LoVo (cell line): ENCODE data around the gene PGLYRP2.
"Not testable (repeated sequence)": the region's sequence is repeated elsewhere in the genome, so short reads cannot be mapped to it uniquely, and the experiment has no call there.

Source experiments
- DNase-seq: peaks from one replicate; pipeline ENCODE4 v3.0.0-alpha.2; 2016; ENCODE audit warnings: low spot score

PGLYRP2 gene

GRCh38 chr19:15488489-15489226, 9.4 kb upstream of the PGLYRP2 start:
- no peak for DNase-seq

- no peak for DNase-seq
These were observed 7.7 kb upstream of the PGLYRP2 start for GRCh38 chr19:15487038-15487437.

DNA sequence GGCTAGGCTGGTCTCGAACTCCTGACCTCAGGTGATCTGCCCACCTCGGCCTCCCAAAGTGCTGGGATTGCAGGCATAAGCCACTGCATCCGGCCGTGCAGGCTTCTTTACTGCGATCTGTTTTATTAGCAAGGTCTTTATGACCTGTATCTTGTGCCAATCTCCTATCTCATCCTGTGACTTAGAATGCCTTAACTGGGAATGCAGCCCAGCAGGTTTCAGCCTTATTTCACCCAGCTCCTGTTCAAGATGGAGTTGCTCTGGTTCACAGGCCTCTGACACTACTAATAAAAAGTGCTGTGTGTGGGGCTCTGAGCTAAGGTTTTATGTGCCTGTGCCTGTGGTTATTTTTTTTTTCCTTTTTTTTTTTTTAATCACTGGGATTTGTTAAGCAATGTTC, 6.5 kb upstream of the PGLYRP2 start:
- DNase-seq, result not testable (repeated sequence)

- DNase-seq, result not testable (repeated sequence)
These were observed 1.7 kb upstream of the PGLYRP2 start for GRCh38 chr19:15480996-15481395.

DNA sequence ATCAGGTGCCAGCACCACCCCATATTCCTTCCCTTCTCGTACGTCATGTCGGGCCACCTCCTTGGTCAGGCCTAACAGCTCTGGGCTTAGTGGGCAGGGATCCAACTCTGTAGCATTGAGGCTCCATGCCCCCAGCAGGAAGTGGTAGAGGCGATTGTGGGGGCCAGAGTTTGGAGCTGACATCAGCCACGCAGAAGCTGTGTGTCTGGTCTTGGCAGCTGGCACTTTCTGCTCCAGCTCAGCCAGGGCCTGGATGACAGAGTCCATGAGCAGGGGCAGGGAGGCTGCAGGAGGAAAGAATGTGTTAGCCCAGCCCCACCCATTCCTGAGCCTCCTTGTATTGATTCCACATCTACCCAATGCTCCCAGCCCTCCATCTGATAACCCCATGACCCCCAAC, 3.0 kb downstream of the PGLYRP2 start:
- no peak for DNase-seq

DNA sequence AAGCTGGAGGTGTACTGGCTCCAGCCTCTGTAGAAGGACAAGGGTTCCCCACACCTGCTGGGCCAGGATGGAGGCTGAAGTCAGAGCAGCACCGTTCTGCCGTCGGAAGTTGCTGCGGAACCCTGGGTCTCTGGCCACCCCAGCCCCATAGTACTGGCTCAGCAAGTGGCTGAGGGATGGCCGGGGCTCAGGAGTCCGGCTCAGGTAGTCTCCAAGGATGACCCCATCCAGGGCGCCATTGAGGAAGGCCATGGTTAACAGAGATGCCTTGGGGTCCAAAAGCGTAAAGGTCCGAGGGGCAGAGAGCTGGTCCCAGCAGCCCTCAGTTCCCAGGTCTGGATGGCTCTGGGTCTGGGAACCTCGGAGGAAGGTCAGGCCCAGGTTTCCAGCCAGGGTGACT, 3.7 kb downstream of the PGLYRP2 start:
- no peak for DNase-seq

- DNase-seq, result no peak
These were observed 4.1 kb downstream of the PGLYRP2 start for GRCh38 chr19:15475169-15475568.

DNA sequence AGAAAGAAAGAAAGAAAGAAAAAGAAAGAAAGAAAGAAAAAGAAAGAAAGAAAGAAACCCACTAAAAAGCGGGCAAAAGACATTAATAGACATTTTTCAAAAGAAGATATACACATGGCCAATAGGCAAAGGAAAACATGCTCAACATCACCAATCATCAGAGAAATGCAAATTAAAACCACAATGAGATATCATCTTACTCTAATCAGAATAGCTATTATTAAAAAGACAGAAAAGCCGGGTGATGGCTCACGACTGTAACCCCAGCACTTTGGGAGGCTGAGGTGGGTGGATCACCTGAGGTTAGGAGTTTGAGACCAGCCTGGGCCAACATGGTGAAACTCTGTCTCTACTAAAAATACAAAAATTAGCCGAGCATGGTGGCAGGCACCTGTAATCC, 5.5 kb downstream of the PGLYRP2 start:
- DNase-seq, result not testable (repeated sequence)

- no peak for DNase-seq
These were observed 7.6 kb downstream of the PGLYRP2 start for GRCh38 chr19:15471639-15472101.

- DNase-seq, result no peak
These were observed 9.6 kb downstream of the PGLYRP2 start for GRCh38 chr19:15469513-15470297.

GRCh38 chr19:15468675-15469512, 10.4 kb downstream of the PGLYRP2 start:
- DNase-seq, result no peak

DNA sequence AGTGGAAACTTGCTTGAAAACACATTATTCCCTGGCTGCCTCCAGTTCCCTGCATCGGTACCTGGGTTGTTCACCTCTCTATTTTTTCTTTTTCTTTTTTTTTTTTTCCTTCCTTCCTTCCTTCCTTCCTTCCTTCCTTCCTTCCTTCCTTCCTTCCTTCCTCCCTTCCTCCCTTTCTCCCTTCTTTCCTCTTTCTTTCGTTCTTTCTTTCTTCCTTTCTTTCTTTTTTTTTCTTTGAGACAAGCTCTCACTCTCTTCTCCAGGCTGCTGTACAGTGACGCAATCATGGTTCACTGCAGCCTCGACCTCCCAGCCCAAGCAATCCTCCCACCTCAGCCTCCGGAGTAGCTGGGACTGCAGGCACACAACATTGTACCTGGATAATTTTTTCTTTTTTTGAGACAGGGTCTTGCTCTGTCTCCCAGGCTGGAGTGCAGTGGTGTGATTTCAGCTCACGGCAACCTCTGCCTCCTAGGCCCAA, 11.5 kb downstream of the PGLYRP2 start:
- no peak for DNase-seq

- no peak for DNase-seq
These were observed 12.2 kb downstream of the PGLYRP2 start for GRCh38 chr19:15466851-15467733.

DNA sequence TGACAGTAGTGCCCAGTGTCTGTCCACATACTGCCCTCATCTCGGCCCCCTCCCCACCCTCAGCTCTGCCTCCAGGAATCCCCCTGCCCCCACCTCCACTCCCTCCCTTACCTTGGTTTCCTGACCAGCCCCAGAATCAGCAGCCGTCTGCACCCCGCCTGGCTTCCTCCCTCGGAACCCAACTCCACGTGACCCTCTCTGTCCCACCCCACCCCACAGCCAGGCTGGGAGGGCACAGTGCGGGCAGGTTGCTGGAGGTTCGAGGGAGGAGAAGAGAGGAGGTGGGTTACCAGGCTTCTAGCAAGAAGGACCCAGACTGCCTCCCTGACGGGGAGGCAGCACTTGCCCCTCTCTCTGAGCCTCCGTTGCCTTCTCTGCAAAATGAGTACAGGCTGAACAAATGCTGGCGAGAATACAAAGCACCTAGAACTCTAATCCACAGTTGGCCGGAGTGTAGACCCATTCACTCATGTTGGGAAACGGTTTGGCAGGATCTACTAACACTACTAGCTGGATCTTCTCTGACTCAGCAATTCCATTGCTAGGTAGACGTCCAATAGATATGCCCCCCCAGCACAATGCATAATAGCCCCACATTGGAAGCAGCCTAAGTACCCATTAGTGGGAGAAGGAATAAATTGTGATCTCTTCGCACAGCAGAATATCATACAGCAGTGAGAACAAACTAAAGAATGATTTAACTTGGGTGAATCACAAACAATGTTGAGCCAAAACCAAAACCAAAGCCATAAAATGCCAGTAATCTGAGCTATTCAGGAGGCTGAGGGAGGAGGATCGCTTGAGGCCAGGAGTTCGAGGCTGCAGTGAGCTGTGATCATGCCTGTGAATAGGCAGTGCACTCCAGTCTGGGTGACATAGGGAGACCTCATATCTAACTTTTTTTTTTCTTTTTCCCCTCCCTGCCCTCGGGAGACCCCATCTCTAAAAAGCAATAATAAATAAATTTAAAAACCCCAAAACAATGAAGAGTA, 14.6 kb downstream of the PGLYRP2 start, which contains the start of gene RASAL3:
Gene RASAL3 (minus strand): TSS at position 151 of the 992 bp plus-strand sequence. CDS start 186 bp downstream, outside the sequence.
- DNase-seq, result no peak

GRCh38 chr19:15463861-15464371, 15.4 kb downstream of the PGLYRP2 start:
- no peak for DNase-seq

DNA sequence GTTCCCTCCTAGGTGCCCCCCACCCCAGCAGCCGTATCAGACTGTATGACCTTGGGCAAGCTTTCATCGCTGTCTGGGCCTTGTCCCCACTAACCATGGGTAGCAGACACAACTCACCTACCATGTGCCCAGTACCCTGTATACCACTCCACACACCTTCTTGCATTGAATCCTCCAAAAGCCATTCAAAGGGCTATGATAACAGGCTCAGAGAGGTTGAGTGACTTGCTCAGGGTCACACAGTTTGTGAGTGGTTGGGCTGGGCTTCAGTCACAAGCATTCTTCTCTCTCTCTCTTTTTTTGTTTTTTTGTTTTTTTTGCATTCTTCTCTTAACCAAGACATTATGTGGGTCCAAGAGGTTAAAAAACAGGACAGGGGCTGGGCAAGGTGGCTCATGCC, 17.6 kb downstream of the PGLYRP2 start:
- DNase-seq, result no peak

GRCh38 chr19:15457701-15458484, 21.4 kb downstream of the PGLYRP2 start:
- no peak for DNase-seq

DNA sequence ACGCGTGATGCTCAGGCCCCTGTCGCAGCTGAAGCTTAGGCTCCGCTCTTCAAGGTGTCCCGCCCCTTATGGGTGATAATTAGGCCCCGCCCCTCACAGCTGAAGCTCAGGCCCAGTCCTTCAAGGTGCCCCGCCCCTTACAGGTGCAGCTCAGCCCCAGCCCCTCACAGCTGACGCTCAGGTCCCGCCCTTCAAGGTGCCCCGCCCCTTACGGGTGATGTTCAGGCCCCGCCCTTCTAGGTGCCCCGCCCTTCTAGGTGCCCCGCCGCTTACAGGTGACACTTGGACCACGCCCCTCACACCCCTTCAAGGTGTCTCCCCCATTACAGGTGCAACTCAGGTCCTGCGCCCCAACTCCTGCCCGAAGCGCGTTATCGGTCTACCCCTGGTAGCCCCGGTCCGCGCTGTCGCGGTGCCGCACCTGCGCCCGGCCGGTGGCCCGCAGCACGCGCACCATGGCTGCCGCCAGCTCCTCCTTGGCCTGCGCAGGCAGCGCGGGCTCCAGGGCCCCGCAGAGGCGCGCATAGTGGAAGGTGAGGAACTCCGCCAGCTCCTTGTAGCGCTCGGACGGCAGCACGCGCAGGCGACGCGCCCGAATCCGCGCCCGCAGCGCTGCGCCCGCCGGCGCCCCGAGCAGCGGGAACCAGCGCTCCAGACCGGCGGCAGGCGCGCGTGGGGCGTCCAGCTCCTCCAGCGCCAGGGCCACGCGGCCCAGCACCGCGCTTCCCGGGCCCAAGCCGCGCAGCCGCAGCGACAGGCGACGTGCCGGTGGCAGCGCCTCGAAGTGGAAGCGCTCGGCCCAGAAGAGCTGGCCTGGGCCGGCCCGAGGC, 22.2 kb downstream of the PGLYRP2 start:
- DNase-seq, result no peak
